OCI-LY7 (cell line): ENCODE measurements around the gene SYNCRIP.

Experiments used
- CTCF ChIP-seq: fragments of 200-600 bp; sonication (generic); conservative IDR thresholded peaks from 2 replicates; pipeline ENCODE4 v1.5.1; 2014; ENCODE audit warnings: mild to moderate bottlenecking, antibody characterized with exemption, low read length, moderate library complexity, mixed read lengths
- EZH2phosphoT487 ChIP-seq: fragments of 200-600 bp; sonication (generic); IDR thresholded peaks from 2 replicates; pipeline ENCODE4 v1.6.1; 2018; ENCODE audit warnings: low read depth, borderline replicate concordance, mild to moderate bottlenecking, mixed run types, antibody characterized with exemption, low read length, moderate library complexity, mixed read lengths

GRCh38 chr6:85581572-85581971, 61.1 kb downstream of the SYNCRIP start:
- no peak for TF ChIP-seq CTCF
- no peak for TF ChIP-seq EZH2phosphoT487
